CD1c-positive myeloid dendritic cell (primary cell): ENCODE data around the gene CEP20.
A peak's percentile ranks its signal among the peaks of the same experiment; 100 is the strongest.
"Not testable (repeated sequence)": the region's sequence is repeated elsewhere in the genome, so short reads cannot be mapped to it uniquely, and the experiment has no call there.

Experiments used
- DNase-seq: peaks from one replicate; pipeline ENCODE4 v3.0.0-alpha.2; 2016; ENCODE audit errors: extremely low spot score

CEP20 gene

DNA sequence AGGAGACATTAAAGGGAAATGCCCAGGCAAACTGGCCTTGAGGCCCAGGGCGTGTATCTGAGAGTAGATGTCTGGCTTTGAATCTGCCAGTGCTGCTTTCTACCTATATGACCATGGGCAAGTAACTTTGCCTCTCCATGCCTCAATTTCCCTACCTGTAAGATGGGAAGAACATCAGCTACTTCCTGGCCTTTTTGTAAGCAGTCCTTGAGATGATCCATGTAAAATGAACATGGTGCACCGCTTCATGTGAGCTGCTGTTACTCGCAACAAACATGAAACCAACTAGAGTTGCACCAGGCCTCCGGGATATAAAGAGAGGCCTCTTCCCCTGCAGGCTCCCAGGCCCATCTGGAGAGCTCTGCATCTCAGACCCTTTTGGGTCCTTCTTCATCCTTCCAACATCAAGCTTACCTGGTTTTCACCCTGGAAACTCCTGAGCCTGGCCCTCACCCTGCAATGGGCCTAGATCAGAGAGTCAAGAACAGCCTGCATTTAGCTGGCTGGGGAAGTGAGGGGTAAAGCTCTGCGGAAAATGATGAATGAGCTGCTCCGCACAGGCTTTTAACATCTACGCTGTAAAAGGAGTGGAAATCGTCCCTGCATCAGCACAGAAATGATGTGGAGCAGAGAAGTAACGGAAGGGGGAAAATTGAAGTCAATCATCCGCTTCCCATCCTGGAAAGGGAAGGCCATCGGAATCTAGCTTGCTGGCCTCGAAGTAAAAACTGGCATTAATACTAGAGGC lies 29.3 kb downstream of the CEP20 start:
- no peak for DNase-seq

GRCh38 chr16:15857724-15858560 lies 30.5 kb downstream of the CEP20 start:
- DNase-seq: peak; percentile 43

- peak; percentile 33 for DNase-seq
Measured at GRCh38 chr16:15856901-15857698, 31.3 kb downstream of the CEP20 start, which contains the start of gene MYH11. Gene MYH11 (minus strand): TSS chr16:15857028. CDS start chr16:15838252, 18,776 bp downstream.

DNA sequence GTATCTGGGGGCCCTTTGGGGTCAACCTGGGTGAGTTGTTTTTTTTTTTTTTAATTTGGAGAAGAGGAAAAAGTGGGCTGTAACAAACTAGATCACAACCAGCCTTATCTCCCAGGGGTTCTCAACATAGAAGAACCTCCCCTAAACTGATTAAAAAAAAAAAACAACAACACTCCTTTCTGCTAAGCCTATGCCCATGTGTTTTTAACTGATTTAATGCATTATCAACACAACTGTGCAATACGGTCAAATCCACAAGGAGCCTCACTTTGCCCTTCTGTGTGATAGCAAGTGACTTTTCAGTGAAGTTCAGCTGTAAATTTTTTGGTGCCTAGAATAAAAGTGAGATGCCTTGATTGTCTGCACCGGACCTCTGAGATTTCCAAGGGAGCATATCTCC lies 32.2 kb downstream of the CEP20 start:
- DNase-seq: no peak

GRCh38 chr16:15855704-15856003 lies 32.7 kb downstream of the CEP20 start:
- DNase-seq: no peak

GRCh38 chr16:15854906-15855703 lies 33.3 kb downstream of the CEP20 start:
- DNase-seq: no peak

GRCh38 chr16:15854061-15854460 lies 34.3 kb downstream of the CEP20 start:
- DNase-seq: no peak

GRCh38 chr16:15853021-15853420 lies 35.4 kb downstream of the CEP20 start:
- no peak for DNase-seq

GRCh38 chr16:15850555-15850954 lies 37.8 kb downstream of the CEP20 start:
- not testable (repeated sequence) for DNase-seq

GRCh38 chr16:15849209-15849981 lies 39.0 kb downstream of the CEP20 start:
- no peak for DNase-seq

DNA sequence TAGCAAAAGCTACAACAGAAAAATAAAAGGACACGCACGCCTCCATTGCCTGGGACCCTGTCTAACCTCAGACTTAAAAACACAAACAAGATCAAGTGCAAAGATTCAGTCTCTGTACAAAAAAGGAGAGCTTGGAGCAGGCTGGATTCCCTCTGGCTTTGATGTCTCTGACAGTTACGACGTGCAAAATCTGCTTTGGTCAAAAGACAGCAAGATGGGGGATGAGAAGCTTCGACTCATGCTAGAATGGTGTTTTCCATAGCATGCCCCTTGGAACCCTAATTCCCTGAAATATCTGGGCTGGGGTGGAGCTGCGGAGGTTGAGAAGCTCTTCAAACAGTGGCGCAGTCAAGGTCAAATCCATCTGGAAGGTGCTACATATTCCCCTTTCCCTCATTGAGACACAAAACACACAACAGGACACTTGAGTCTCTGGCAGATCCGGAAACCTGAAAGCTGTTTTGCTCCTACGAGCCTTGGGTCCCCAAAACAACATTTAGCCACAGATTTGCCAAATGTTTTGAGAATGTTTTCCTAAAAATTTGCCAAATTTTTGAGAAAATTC lies 40.7 kb downstream of the CEP20 start:
- DNase-seq: no peak

DNA sequence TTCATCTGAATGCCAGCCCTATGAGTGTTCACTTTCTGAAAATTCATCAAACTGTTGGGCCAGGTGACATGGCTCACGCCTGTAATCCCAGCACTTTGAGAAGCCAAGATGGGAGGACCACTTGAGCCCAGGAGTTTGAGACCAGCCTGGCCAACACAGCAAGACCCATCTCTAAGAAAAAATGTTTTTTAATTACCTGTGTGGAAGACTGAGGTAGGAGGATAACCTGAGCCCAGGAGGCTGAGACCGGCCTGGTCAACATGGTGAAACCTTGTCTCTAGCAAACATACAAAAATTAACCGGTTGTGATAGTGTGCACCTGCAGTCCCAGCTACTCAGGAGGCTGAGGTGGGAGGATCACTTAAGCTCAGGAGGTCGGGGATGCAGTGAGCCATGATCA lies 41.9 kb downstream of the CEP20 start:
- DNase-seq: no peak

- no peak for DNase-seq
Measured at GRCh38 chr16:15843635-15844279, 44.6 kb downstream of the CEP20 start.

DNA sequence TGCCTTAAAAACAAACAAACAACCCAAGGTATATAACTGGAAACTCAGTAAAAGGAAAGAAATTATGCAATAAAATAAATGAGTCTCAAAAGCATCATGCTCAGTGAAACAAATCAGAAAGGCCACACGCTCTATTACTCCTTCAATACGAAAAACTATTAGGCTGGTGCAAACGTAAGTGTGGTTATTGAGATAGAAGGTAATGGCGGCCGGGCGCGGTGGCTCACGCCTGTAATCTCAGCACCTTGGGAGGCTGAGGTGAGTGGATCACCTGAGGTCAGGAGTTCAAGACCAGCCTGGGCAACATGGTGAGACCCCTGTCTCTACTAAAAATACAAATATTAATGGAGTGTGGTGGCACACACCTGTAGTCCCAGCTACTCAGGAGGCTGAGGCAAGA lies 49.2 kb downstream of the CEP20 start:
- DNase-seq: not testable (repeated sequence)

- DNase-seq: no peak
Measured at GRCh38 chr16:15837761-15838160, 50.6 kb downstream of the CEP20 start.

GRCh38 chr16:15836965-15837611 lies 51.3 kb downstream of the CEP20 start:
- no peak for DNase-seq

DNA sequence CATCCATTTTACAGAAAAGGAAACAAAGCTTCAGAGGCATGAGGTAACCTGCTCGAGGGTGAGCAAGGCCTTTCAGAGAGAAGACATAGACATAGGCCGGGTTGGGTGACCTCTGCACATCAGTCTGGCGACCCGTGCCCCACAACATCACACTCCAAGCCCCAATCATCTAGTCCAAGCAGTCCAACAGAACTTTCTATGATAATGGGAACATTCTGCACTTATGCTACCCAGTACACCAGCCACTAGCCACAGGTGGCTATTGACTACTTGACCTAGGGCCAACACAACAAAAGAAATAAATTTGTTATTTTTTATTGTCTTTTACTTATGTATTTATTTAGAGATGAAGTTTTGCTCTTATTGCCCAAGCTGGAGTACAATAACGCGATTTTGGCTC lies 52.3 kb downstream of the CEP20 start:
- no peak for DNase-seq

DNA sequence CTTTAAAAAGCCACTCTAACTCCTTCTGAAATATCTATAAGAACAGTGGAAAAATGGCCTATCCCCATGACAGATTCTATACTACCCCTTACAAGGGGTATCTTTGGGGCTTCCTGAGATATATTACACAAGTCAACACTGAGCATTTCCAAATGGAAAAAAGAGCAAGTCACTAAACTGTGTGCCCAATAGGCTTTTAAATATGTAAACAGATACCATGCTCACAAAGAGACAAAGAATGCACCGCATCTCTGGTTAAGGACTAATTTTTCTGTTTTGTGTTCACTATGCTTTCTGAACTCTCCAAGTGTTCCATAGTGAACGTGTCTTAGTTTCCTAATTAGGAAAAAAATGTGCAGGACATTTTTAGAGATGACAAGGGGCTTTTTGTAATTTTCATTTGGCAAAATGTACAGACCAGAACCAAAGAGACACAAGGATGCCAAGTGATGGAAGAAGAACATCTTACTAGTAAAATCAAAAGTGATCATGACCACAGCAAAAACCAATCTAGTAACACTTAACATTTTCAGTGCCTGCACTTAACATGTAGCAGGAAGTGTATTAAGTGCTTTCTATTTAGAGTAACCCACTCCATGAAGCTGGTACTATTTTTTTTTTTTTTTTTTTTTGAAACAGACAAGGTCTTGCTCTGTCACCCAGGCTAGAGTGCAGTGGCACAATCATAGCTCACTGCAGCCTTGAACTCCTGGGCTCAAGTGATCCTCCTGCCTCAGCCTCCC lies 53.1 kb downstream of the CEP20 start:
- DNase-seq: no peak

GRCh38 chr16:15834502-15834901 lies 53.9 kb downstream of the CEP20 start:
- no peak for DNase-seq
